Measurements from ENCODE around the gene LGALS9B.
"Not testable (repeated sequence)": the region's sequence is repeated elsewhere in the genome, so short reads cannot be mapped to it uniquely, and the experiment has no call there.

DNA sequence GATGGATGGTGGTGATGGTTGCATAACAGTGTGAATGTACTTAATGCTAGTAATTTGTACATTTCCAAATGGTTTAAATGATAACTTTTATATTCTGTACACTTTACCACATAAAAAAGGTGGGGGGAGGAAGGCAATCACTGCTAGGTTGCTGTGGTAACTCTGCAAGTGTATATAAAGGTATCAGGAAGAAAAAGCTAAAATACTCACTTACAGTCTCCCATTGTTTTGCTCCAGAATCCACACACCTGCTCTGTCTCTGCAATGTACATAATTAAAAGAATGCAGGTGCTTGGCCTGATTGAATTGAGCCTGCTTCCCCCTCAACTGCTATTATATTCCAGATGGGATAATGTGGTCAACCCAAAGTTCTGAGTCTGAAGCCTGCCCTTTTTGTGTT is 6.7 kb upstream of the LGALS9B start:
- not testable (repeated sequence) for TF ChIP-seq POLR2A, POLR2AphosphoS5 (IDR thresholded peaks at IDR 0.05)
- TF ChIP-seq, protein P1, sequence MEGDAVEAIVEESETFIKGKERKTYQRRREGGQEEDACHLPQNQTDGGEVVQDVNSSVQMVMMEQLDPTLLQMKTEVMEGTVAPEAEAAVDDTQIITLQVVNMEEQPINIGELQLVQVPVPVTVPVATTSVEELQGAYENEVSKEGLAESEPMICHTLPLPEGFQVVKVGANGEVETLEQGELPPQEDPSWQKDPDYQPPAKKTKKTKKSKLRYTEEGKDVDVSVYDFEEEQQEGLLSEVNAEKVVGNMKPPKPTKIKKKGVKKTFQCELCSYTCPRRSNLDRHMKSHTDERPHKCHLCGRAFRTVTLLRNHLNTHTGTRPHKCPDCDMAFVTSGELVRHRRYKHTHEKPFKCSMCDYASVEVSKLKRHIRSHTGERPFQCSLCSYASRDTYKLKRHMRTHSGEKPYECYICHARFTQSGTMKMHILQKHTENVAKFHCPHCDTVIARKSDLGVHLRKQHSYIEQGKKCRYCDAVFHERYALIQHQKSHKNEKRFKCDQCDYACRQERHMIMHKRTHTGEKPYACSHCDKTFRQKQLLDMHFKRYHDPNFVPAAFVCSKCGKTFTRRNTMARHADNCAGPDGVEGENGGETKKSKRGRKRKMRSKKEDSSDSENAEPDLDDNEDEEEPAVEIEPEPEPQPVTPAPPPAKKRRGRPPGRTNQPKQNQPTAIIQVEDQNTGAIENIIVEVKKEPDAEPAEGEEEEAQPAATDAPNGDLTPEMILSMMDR (IDR thresholded peaks at IDR 0.05): not testable (repeated sequence)

Data from stomach (tissue), 4 donors.